Muscle layer of duodenum (tissue), 2 donors: ENCODE data around the gene MCAT.

Experiments
- H3K27ac ChIP-seq: one replicate; pipeline ENCODE4 v1.7.0; 2013; ENCODE audit warnings: mild to moderate bottlenecking, low read length
- H3K27me3 ChIP-seq: one replicate; pipeline ENCODE4 v1.7.0; 2013; ENCODE audit warnings: low read depth, mild to moderate bottlenecking, control low read depth, low read length
- H3K36me3 ChIP-seq, 2 donors: one replicate each; pipeline ENCODE4 v1.7.0; 2013; ENCODE audit warnings: low read length in 2 of 2, control low read depth in 1 of 2, mild to moderate bottlenecking in 1 of 2; ENCODE audit not compliant: insufficient read depth in 2 of 2, control insufficient read depth in 1 of 2
- H3K4me1 ChIP-seq, 2 donors: one replicate each; pipeline ENCODE4 v1.7.0; 2013; ENCODE audit warnings: low read length in 2 of 2, mild to moderate bottlenecking in 2 of 2, control low read depth in 1 of 2, moderate library complexity in 1 of 2; ENCODE audit not compliant: insufficient read depth in 2 of 2, control insufficient read depth in 1 of 2
- H3K4me3 ChIP-seq, 2 donors: one replicate each; pipeline ENCODE4 v1.7.0; 2013; ENCODE audit warnings: low read length in 2 of 2, low read depth in 1 of 2, mild to moderate bottlenecking in 1 of 2
- H3K9me3 ChIP-seq, 2 donors: one replicate each; pipeline ENCODE4 v1.7.0; 2013; ENCODE audit warnings: low read length in 2 of 2, control low read depth in 1 of 2, mild to moderate bottlenecking in 1 of 2; ENCODE audit not compliant: control insufficient read depth in 1 of 2
- donor health status: healthy.

Gene MCAT

GRCh38 chr22:43098356-43098755 lies 44.8 kb downstream of the MCAT start:
- Histone ChIP-seq H3K9me3 (peaks cover 5% of the 10 kb centered on the region in 2 donors), H3K36me3 (no peaks in the 10 kb centered on the region), H3K27ac (no peak overlapping the region), H3K4me3 (no peak overlapping the region), H3K4me1 (no peaks in the 10 kb centered on the region), H3K27me3 (no peaks in the 10 kb centered on the region)

- H3K4me1 ChIP-seq, result no peaks in the 10 kb centered on the region
- H3K36me3 ChIP-seq, result no peaks in the 10 kb centered on the region
- H3K27me3 ChIP-seq, result no peaks in the 10 kb centered on the region
- H3K4me3 ChIP-seq, result no peak overlapping the region
- peaks cover 5% of the 10 kb centered on the region in 2 donors for H3K9me3 ChIP-seq
- H3K27ac ChIP-seq, result no peak overlapping the region
These were observed 46.8 kb downstream of the MCAT start for GRCh38 chr22:43096420-43096819.

- peaks cover 5% of the 10 kb centered on the region in 2 donors for H3K9me3 ChIP-seq
- no peaks in the 10 kb centered on the region for H3K27me3 ChIP-seq
- no peaks in the 10 kb centered on the region for H3K36me3 ChIP-seq
- H3K4me3 ChIP-seq, result no peak overlapping the region
- no peak overlapping the region for H3K27ac ChIP-seq
- H3K4me1 ChIP-seq, result no peaks in the 10 kb centered on the region
These were observed 48.6 kb downstream of the MCAT start for GRCh38 chr22:43094551-43094950.

- H3K27ac ChIP-seq, result no peak overlapping the region
These were observed 49.1 kb downstream of the MCAT start for GRCh38 chr22:43094085-43094484.

GRCh38 chr22:43092085-43092484 lies 51.1 kb downstream of the MCAT start:
- Histone ChIP-seq H3K9me3 (peaks cover 5% of the 10 kb centered on the region in 2 donors), H3K27me3 (no peaks in the 10 kb centered on the region), H3K4me3 (no peak overlapping the region), H3K27ac (no peak overlapping the region), H3K4me1 (peaks cover 0 to 7% of the 10 kb centered on the region in 2 donors), H3K36me3 (no peaks in the 10 kb centered on the region)

More at GRCh38 chr22:43094085-43094484, 49.1 kb downstream of the MCAT start:
- no peak overlapping the region for H3K4me3 ChIP-seq
- H3K27me3 ChIP-seq, result no peaks in the 10 kb centered on the region
- H3K9me3 ChIP-seq, result peaks cover 5% of the 10 kb centered on the region in 2 donors
- no peaks in the 10 kb centered on the region for H3K4me1 ChIP-seq
- H3K36me3 ChIP-seq, result no peaks in the 10 kb centered on the region

- Histone ChIP-seq H3K36me3 (no peaks in the 10 kb centered on the region), H3K4me1 (peaks cover 0 to 7% of the 10 kb centered on the region in 2 donors), H3K4me3 (no peak overlapping the region), H3K27me3 (no peaks in the 10 kb centered on the region), H3K9me3 (no peaks in the 10 kb centered on the region), H3K27ac (no peak overlapping the region)
These were observed 52.9 kb downstream of the MCAT start for GRCh38 chr22:43090130-43090789.

GRCh38 chr22:43088984-43089717 lies 54.0 kb downstream of the MCAT start, which contains the start of gene TTLL1:
Gene TTLL1 (minus strand): TSS chr22:43089391. CDS start chr22:43075586, 13,805 bp downstream.
- Histone ChIP-seq H3K36me3 (no peaks in the 10 kb centered on the region), H3K27ac (no peak within 1 kb of the TSS), H3K9me3 (no peaks in the 10 kb centered on the region), H3K27me3 (no peaks in the 10 kb centered on the region), H3K4me1 (peaks cover 0 to 7% of the 10 kb centered on the region in 2 donors), H3K4me3 (peak within 1 kb of the TSS; percentile 84 to 98)

- H3K36me3 ChIP-seq, result no peaks in the 10 kb centered on the region
- no peaks in the 10 kb centered on the region for H3K27me3 ChIP-seq
- peaks cover 0 to 7% of the 10 kb centered on the region in 2 donors for H3K4me1 ChIP-seq
- no peaks in the 10 kb centered on the region for H3K9me3 ChIP-seq
- peak overlapping the region; percentile 84 to 98 for H3K4me3 ChIP-seq
- H3K27ac ChIP-seq, result no peak overlapping the region
These were observed 54.6 kb downstream of the MCAT start for GRCh38 chr22:43088627-43088983.

GRCh38 chr22:43085658-43086606 lies 57.3 kb downstream of the MCAT start:
- no peak overlapping the region for H3K4me3 ChIP-seq
- no peaks in the 10 kb centered on the region for H3K9me3 ChIP-seq
- peaks cover 0 to 7% of the 10 kb centered on the region in 2 donors for H3K4me1 ChIP-seq
- no peaks in the 10 kb centered on the region for H3K27me3 ChIP-seq
- H3K36me3 ChIP-seq, result no peaks in the 10 kb centered on the region
- no peak overlapping the region for H3K27ac ChIP-seq
